ENCODE data around the gene CREB5.

GRCh38 chr7:28778786-28779185 is 366.5 kb downstream of the CREB5 start:
- TF ChIP-seq CTCF (IDR thresholded peaks at IDR 0.05) (no peak), POLR2A (IDR thresholded peaks at IDR 0.05) (no peak), EP300 (IDR thresholded peaks at IDR 0.05) (no peak)

Measured in ovary (tissue), 3 donors.